NT2/D1 (cell line): ENCODE measurements around the gene EPM2A.
"Not testable (repeated sequence)": the region's sequence is repeated elsewhere in the genome, so short reads cannot be mapped to it uniquely, and the experiment has no call there.

Source experiments
- DNase-seq: peaks from one replicate; pipeline ENCODE4 v3.0.0-alpha.2; 2011; ENCODE audit warnings: low read depth, low spot score
- H3K27me3 ChIP-seq: 2 replicates; pipeline ENCODE4 v1.6.0; 2011; ENCODE audit warnings: mild to moderate bottlenecking; ENCODE audit not compliant: insufficient read length, insufficient read depth
- H3K36me3 ChIP-seq: 2 replicates; pipeline ENCODE4 v1.6.1; 2011; ENCODE audit warnings: mild to moderate bottlenecking, low read length, mixed read lengths; ENCODE audit not compliant: insufficient read depth, insufficient read length
- H3K4me1 ChIP-seq: 2 replicates; pipeline ENCODE4 v1.5.1; 2011; ENCODE audit not compliant: insufficient read depth, insufficient read length
- H3K4me3 ChIP-seq: 2 replicates; pipeline ENCODE4 v1.5.1; 2011; ENCODE audit warnings: low read depth; ENCODE audit not compliant: insufficient read length
- H3K9ac ChIP-seq: 2 replicates; pipeline ENCODE4 v1.6.0; 2011; ENCODE audit warnings: low read depth; ENCODE audit not compliant: insufficient read length
- H3K9me3 ChIP-seq: 2 replicates; pipeline ENCODE4 v1.5.1; 2011; ENCODE audit warnings: mild to moderate bottlenecking, low read length; ENCODE audit not compliant: insufficient read depth
- SUZ12 ChIP-seq: IDR thresholded peaks from 2 replicates; pipeline ENCODE4 v1.6.1; 2011; ENCODE audit not compliant: insufficient read length, insufficient read depth; ENCODE audit errors: extremely low read depth
- YY1 ChIP-seq: IDR thresholded peaks from 2 replicates; pipeline ENCODE4 v1.6.1; 2011; ENCODE audit not compliant: insufficient read length, insufficient read depth
- ZNF274 ChIP-seq: IDR thresholded peaks from 2 replicates; pipeline ENCODE4 v1.6.1; 2011; ENCODE audit warnings: mild to moderate bottlenecking, low read depth, low read length

The EPM2A gene

GRCh38 chr6:145756170-145756662 lies 20.9 kb upstream of the EPM2A start:
- no peak for TF ChIP-seq ZNF274
- no peak for TF ChIP-seq YY1
- no peak for TF ChIP-seq SUZ12
- no peaks in the 10 kb centered on the region for H3K36me3 ChIP-seq
- H3K4me1 ChIP-seq: no peaks in the 10 kb centered on the region
- no peak overlapping the region for H3K4me3 ChIP-seq
- H3K9ac ChIP-seq: no peak overlapping the region
- no peaks in the 10 kb centered on the region for H3K9me3 ChIP-seq
- DNase-seq: no peak
- no peaks in the 10 kb centered on the region for H3K27me3 ChIP-seq

- Histone ChIP-seq H3K4me3 (no peak overlapping the region), H3K9me3 (no peaks in the 10 kb centered on the region), H3K4me1 (no peaks in the 10 kb centered on the region), H3K9ac (no peak overlapping the region), H3K36me3 (no peaks in the 10 kb centered on the region), H3K27me3 (no peaks in the 10 kb centered on the region)
- no peak for DNase-seq
- TF ChIP-seq SUZ12: no peak
- no peak for TF ChIP-seq ZNF274
- no peak for TF ChIP-seq YY1
Observed at GRCh38 chr6:145755682-145756081, 20.4 kb upstream of the EPM2A start.

GRCh38 chr6:145752638-145753037 lies 17.3 kb upstream of the EPM2A start:
- no peak overlapping the region for H3K9ac ChIP-seq
- no peaks in the 10 kb centered on the region for H3K27me3 ChIP-seq
- no peaks in the 10 kb centered on the region for H3K36me3 ChIP-seq
- DNase-seq: no peak
- TF ChIP-seq ZNF274 (no peak), YY1 (no peak), SUZ12 (no peak)
- H3K9me3 ChIP-seq: no peaks in the 10 kb centered on the region
- H3K4me3 ChIP-seq: no peak overlapping the region
- H3K4me1 ChIP-seq: no peaks in the 10 kb centered on the region

- TF ChIP-seq YY1: no peak
- no peak for TF ChIP-seq ZNF274
- no peak for TF ChIP-seq SUZ12
- no peaks in the 10 kb centered on the region for H3K4me1 ChIP-seq
- no peaks in the 10 kb centered on the region for H3K27me3 ChIP-seq
- no peaks in the 10 kb centered on the region for H3K36me3 ChIP-seq
- no peak for DNase-seq
- H3K4me3 ChIP-seq: no peak overlapping the region
- no peaks in the 10 kb centered on the region for H3K9me3 ChIP-seq
- no peak overlapping the region for H3K9ac ChIP-seq
Observed at GRCh38 chr6:145749632-145750031, 14.3 kb upstream of the EPM2A start.

GRCh38 chr6:145745861-145746260 lies 10.5 kb upstream of the EPM2A start:
- TF ChIP-seq YY1 (no peak), ZNF274 (no peak), SUZ12 (no peak)
- Histone ChIP-seq H3K36me3 (no peaks in the 10 kb centered on the region), H3K4me1 (no peaks in the 10 kb centered on the region), H3K9ac (no peak overlapping the region), H3K9me3 (no peaks in the 10 kb centered on the region), H3K4me3 (no peak overlapping the region), H3K27me3 (no peaks in the 10 kb centered on the region)
- no peak for DNase-seq

- no peaks in the 10 kb centered on the region for H3K36me3 ChIP-seq
- no peak for DNase-seq
- H3K27me3 ChIP-seq: no peaks in the 10 kb centered on the region
- TF ChIP-seq ZNF274 (no peak), YY1 (no peak), SUZ12 (no peak)
- no peak overlapping the region for H3K9ac ChIP-seq
- H3K4me1 ChIP-seq: no peaks in the 10 kb centered on the region
- no peaks in the 10 kb centered on the region for H3K9me3 ChIP-seq
- no peak overlapping the region for H3K4me3 ChIP-seq
Observed at GRCh38 chr6:145744619-145745018, 9.3 kb upstream of the EPM2A start.

GRCh38 chr6:145743332-145743731 lies 8.0 kb upstream of the EPM2A start:
- Histone ChIP-seq H3K4me3 (no peak overlapping the region), H3K36me3 (no peaks in the 10 kb centered on the region), H3K27me3 (no peaks in the 10 kb centered on the region), H3K9ac (no peak overlapping the region), H3K9me3 (no peaks in the 10 kb centered on the region), H3K4me1 (no peaks in the 10 kb centered on the region)
- DNase-seq: no peak
- TF ChIP-seq YY1 (no peak), ZNF274 (no peak), SUZ12 (no peak)

GRCh38 chr6:145742472-145742871 lies 7.2 kb upstream of the EPM2A start:
- H3K4me1 ChIP-seq, H3K9me3 ChIP-seq, H3K36me3 ChIP-seq, H3K9ac ChIP-seq, H3K27me3 ChIP-seq, H3K4me3 ChIP-seq, DNase-seq: not testable (repeated sequence)

- not testable (repeated sequence) for DNase-seq, H3K4me1 ChIP-seq, H3K36me3 ChIP-seq, H3K4me3 ChIP-seq, H3K27me3 ChIP-seq, H3K9me3 ChIP-seq, H3K9ac ChIP-seq
Observed at GRCh38 chr6:145739685-145740084, 4.4 kb upstream of the EPM2A start.
